AG10803 (cell line): ENCODE results near the gene PIP4K2C.

Experiments used
- DNase-seq: peaks from one replicate; pipeline ENCODE4 v3.0.0; 2010; ENCODE audit warnings: low read depth
- H3K4me3 ChIP-seq: 2 replicates; pipeline ENCODE4 v1.5.1; 2011; ENCODE audit warnings: mild to moderate bottlenecking, low read length, control low read depth
- CTCF ChIP-seq: conservative IDR thresholded peaks from 2 replicates; pipeline ENCODE4 v1.5.1; 2011; ENCODE audit warnings: mild to moderate bottlenecking, low read length, control low read depth, inconsistent platforms

PIP4K2C gene

GRCh38 chr12:57606399-57606798 lies 15.4 kb downstream of the PIP4K2C start:
- TF ChIP-seq CTCF: no peak
- no peak overlapping the region for H3K4me3 ChIP-seq
- DNase-seq: no peak

DNA sequence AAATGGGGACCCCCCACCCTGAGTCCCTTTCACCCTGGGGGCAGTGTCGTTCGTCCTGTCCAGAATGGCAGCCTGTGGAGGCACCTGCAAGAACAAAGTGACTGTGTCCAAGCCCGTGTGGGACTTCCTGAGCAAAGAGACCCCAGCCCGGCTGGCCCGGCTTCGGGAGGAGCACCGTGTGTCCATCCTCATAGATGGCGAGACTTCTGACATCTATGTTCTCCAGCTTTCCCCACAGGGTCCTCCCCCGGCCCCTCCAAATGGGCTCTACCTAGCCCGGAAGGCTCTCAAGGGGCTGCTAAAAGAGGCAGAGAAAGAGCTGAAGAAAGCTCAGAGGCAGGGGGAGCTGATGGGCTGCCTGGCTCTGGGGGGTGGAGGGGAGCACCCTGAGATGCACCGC lies 15.8 kb downstream of the PIP4K2C start:
- no peak for TF ChIP-seq CTCF
- DNase-seq: no peak

GRCh38 chr12:57607958-57608663 lies 17.1 kb downstream of the PIP4K2C start:
- H3K4me3 ChIP-seq: no peak overlapping the region
- no peak for TF ChIP-seq CTCF
- DNase-seq: no peak

More for the DNA sequence above, 15.8 kb downstream of the PIP4K2C start:
- H3K4me3 ChIP-seq: no peak overlapping the region

DNA sequence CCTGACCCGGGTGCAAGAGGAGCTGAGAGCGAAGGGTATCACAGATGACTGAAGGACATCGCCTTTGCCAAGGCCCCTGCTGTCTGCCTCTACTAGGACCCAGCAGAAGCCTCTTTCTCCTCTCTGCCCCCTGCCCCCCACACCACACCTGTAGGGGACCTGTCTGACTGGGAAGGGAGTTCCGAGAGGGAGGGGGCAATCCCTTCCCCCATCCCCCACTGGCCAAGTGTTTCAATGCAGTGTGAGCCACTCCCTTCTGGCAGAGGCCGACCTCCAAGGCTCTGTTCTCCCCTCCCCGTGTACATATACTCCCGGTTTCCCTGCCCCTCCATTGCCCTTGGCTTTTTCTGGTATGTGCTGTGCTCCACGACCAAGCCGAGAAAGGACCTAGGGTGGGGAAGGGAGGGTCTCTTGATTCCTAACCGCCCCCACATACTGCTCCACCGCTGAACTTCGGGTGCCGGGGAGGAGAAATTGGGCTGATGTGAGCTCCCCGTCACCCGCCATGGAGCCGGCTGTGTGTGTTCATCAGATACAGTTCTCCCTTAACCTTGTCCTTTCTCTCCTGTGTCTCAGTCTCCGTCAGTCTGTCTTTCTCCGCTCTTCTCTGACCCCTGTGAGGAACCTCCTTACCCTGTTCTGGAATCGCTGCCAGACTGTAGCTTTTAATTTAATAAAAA lies 18.2 kb downstream of the PIP4K2C start:
- TF ChIP-seq CTCF: no peak
- DNase-seq: no peak
- H3K4me3 ChIP-seq: no peak overlapping the region

DNA sequence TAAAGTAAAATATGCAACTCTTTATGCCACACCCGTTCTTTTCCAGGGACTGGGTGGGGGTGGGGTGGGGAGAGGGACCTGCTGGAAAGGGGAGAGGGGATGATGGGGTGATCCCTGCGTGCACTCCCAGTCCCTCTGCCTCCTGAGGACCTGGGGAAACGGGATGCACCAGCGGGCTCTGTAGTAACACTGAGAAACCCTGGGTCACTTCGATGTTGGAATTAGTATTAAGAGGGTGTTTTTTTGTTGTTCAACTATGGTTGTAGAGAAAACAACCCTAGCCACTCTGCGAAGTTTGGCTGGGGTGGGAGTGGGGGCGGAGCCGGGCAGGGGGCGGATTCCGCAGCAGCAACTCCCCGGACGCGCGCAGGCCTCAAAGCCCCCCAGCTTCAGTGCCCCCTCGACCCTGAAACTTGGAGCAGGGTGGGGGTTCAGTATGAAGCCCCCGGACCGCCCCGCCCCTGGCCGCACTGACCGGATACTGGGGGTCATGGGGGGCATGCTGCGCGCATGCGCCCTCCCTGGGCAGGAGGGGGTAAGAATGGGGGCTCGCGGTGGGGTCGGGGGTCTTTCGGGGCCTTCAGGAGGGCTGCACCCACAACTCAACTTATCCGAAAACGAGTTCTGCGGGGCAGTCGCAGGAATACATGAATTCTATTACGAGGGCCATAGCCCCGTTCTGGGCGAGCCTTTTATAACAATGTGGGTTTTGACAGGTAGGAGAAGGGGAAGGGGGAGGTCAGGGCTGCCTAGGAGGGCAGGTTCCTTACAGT lies 19.0 kb downstream of the PIP4K2C start:
- no peak for TF ChIP-seq CTCF
- no peak overlapping the region for H3K4me3 ChIP-seq
- DNase-seq: no peak

- no peak for TF ChIP-seq CTCF
- peak overlapping the region; percentile 69 for H3K4me3 ChIP-seq
- DNase-seq: no peak
Observed at GRCh38 chr12:57610554-57611107, 19.6 kb downstream of the PIP4K2C start.
